ENCODE data around the gene ANAPC5.

DNA sequence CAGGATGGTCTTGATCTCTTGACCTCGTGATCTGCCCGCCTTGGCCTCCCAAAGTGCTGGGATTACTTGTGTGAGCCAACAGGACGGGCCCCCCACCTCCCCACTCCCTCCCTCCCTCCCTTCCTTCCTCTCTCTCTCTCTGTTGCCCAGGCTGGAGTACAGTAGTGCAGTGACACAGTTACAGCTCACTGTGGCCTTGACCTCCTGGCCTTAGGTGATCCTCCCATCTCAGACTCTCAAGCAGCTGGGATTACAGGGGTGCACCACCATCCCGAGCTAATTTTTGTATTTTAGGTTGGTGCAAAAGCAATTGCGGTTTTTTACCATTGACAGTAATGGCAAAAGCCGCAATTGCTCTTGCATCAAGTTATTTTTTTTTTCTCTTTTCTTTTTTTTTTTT, 19.2 kb upstream of the ANAPC5 start:
- TF ChIP-seq, protein P1, sequence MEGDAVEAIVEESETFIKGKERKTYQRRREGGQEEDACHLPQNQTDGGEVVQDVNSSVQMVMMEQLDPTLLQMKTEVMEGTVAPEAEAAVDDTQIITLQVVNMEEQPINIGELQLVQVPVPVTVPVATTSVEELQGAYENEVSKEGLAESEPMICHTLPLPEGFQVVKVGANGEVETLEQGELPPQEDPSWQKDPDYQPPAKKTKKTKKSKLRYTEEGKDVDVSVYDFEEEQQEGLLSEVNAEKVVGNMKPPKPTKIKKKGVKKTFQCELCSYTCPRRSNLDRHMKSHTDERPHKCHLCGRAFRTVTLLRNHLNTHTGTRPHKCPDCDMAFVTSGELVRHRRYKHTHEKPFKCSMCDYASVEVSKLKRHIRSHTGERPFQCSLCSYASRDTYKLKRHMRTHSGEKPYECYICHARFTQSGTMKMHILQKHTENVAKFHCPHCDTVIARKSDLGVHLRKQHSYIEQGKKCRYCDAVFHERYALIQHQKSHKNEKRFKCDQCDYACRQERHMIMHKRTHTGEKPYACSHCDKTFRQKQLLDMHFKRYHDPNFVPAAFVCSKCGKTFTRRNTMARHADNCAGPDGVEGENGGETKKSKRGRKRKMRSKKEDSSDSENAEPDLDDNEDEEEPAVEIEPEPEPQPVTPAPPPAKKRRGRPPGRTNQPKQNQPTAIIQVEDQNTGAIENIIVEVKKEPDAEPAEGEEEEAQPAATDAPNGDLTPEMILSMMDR (IDR thresholded peaks at IDR 0.05), result no peak
- no peak for TF ChIP-seq POLR2A (IDR thresholded peaks at IDR 0.05; ENCODE audit: low read depth)
- no peak for TF ChIP-seq EP300 (IDR thresholded peaks at IDR 0.05)
- TF ChIP-seq POLR2AphosphoS5 (IDR thresholded peaks at IDR 0.05), result no peak

Measured in esophagus muscularis mucosa (tissue), 4 donors.